Lung (tissue), 12 donors: ENCODE data around the gene PMM1. TPM values are rescaled to one million over a fixed set of nuclear protein-coding genes. Genes with fewer than 3 reads are reported as not detected.

Experiments used
- ATAC-seq: fragments of 200-7000 bp; cut with Tn5 transposase; one replicate; pipeline ENCODE4 v1.9.1; 2020; ENCODE audit warnings: moderate number of reproducible peaks; ENCODE audit not compliant: insufficient read depth, low FRiP score
- DNase-seq, 3 donors: peaks; one replicate each; pipeline ENCODE4 v3.0.0-alpha.2; 2013 to 2017
- H3K27ac ChIP-seq, 2 donors: one replicate each; pipeline ENCODE4 v1.5.1; 2013; ENCODE audit warnings: mild to moderate bottlenecking in 2 of 2, moderate library complexity in 2 of 2, control low read depth in 1 of 2, inconsistent platforms in 1 of 2, low read depth in 1 of 2, low read length in 1 of 2
- H3K27me3 ChIP-seq, 3 donors: one replicate each; pipeline ENCODE4 v1.5.1; 2013; ENCODE audit warnings: low read length in 2 of 3; ENCODE audit not compliant: control insufficient read depth in 3 of 3, insufficient read depth in 3 of 3
- H3K36me3 ChIP-seq, 4 donors: one replicate each; pipeline ENCODE4 v1.5.1; 2013; ENCODE audit warnings: low read length in 4 of 4, mild to moderate bottlenecking in 1 of 4, moderate library complexity in 1 of 4; ENCODE audit not compliant: control insufficient read depth in 4 of 4, insufficient read depth in 4 of 4
- H3K4me1 ChIP-seq, 5 donors: one replicate each; pipeline ENCODE4 v1.5.1; 2013; ENCODE audit warnings: low read length in 5 of 5, mild to moderate bottlenecking in 2 of 5, moderate library complexity in 1 of 5; ENCODE audit not compliant: control insufficient read depth in 5 of 5, insufficient read depth in 5 of 5
- H3K4me3 ChIP-seq: one replicate; pipeline ENCODE4 v1.5.1; 2013; ENCODE audit warnings: mild to moderate bottlenecking, control low read depth, moderate library complexity
- H3K9ac ChIP-seq, 2 donors: one replicate each; pipeline ENCODE4 v1.5.1; 2013; ENCODE audit warnings: low read length in 2 of 2, control low read depth in 1 of 2; ENCODE audit not compliant: insufficient read depth in 1 of 2
- H3K9me3 ChIP-seq, 4 donors: one replicate each; pipeline ENCODE4 v1.5.1; 2013; ENCODE audit warnings: low read length in 3 of 4, mild to moderate bottlenecking in 1 of 4, moderate library complexity in 1 of 4; ENCODE audit not compliant: control insufficient read depth in 4 of 4, insufficient read depth in 3 of 4
- WGBS, 2 donors: extraction: QIAGEN DNeasy Blood & Tissue Kit; methylation state at CpG; one replicate each; pipeline ENCODE4 v1.1.7; 2013; 5-methylcytosine and 5-hydroxymethylcytosine counted together
- polyA plus RNA-seq, 2 donors: library from polyadenylated mRNA; stranded (reverse); fragments of 200-250 nt; gene quantifications; one replicate each; pipeline ENCODE4 v1.2.1, GENCODE V29; 2013
- total RNA-seq, 2 donors: library from RNA; depleted of rRNA in 1 of 2; stranded (reverse); fragments of >200 nt in 1 of 2; gene quantifications; one replicate each; pipeline ENCODE4 v1.2.1, GENCODE V29; 2014 to 2021
- TF ChIP-seq, protein P1 (sequence below): IDR thresholded peaks from 2 replicates; pipeline ENCODE4 v1.5.1; 2012; ENCODE audit warnings: mild to moderate bottlenecking; ENCODE audit errors: control extremely low read depth, extremely low read depth
- donor health status: control.
- donor health status: control.
- donor health status: Bipolar disorder and iron deficiency.
- donor health status: healthy.
- donor health status: DM: yes; HTN: yes; CAD: no.

The PMM1 gene
- total and polyA plus RNA-seq, 4 donors: 23.0 to 62.2 (median 44.0) TPM

- no peak overlapping the region for H3K4me3 ChIP-seq
- DNase-seq: no peak
- H3K36me3 ChIP-seq: peaks cover 0 to 19% (median 5%) of the 10 kb centered on the region in 4 donors
- ATAC-seq: no peak
- no peaks in the 10 kb centered on the region for H3K9me3 ChIP-seq
- TF ChIP-seq, protein P1, sequence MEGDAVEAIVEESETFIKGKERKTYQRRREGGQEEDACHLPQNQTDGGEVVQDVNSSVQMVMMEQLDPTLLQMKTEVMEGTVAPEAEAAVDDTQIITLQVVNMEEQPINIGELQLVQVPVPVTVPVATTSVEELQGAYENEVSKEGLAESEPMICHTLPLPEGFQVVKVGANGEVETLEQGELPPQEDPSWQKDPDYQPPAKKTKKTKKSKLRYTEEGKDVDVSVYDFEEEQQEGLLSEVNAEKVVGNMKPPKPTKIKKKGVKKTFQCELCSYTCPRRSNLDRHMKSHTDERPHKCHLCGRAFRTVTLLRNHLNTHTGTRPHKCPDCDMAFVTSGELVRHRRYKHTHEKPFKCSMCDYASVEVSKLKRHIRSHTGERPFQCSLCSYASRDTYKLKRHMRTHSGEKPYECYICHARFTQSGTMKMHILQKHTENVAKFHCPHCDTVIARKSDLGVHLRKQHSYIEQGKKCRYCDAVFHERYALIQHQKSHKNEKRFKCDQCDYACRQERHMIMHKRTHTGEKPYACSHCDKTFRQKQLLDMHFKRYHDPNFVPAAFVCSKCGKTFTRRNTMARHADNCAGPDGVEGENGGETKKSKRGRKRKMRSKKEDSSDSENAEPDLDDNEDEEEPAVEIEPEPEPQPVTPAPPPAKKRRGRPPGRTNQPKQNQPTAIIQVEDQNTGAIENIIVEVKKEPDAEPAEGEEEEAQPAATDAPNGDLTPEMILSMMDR: no peak
- H3K27me3 ChIP-seq: no peaks in the 10 kb centered on the region
- H3K4me1 ChIP-seq: peaks cover 0 to 13% (median 9%) of the 10 kb centered on the region in 5 donors
- 67 to 79% methylated on average over 3 of the region's 3 CpGs for WGBS, 2 donors
- no peak overlapping the region for H3K9ac ChIP-seq
- H3K27ac ChIP-seq: no peak overlapping the region
Measured at GRCh38 chr22:41541484-41541883, 48.2 kb downstream of the PMM1 start.

DNA sequence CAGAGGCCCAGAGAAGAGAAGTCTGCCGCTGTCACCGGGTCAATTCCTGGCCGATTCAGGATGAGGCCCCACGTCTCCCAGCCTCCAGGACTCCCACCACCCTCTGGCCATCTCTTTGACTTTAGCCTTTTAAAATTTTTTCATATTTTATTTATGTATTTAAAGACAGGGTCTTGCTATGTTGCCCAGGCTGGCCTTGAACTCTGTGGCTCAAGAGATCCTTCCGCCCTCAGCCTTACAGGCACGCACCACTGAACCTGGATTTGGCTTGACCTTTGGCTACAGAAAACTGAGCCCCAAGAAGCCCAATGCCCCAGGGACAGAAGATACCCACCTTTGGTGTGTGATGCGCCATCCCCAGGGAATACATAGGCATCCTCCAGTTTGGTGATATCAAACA, 49.3 kb downstream of the PMM1 start:
- DNase-seq: no peak
- Histone ChIP-seq H3K27me3 (no peaks in the 10 kb centered on the region), H3K9me3 (no peaks in the 10 kb centered on the region), H3K4me3 (no peak overlapping the region), H3K36me3 (peaks cover 0 to 19% (median 5%) of the 10 kb centered on the region in 4 donors), H3K27ac (no peak overlapping the region), H3K4me1 (peaks cover 0 to 13% (median 9%) of the 10 kb centered on the region in 5 donors), H3K9ac (peak overlapping the region in 1 of 2 donors; percentile 19)
- WGBS, 2 donors: 95% methylated on average over 7 of the region's 7 CpGs
- no peak for ATAC-seq
- TF ChIP-seq, protein P1: no peak

GRCh38 chr22:41540006-41540315, 49.7 kb downstream of the PMM1 start:
- H3K36me3 ChIP-seq: peaks cover 0 to 21% (median 5%) of the 10 kb centered on the region in 4 donors
- no peak for DNase-seq
- no peak for ATAC-seq
- H3K4me1 ChIP-seq: peaks cover 0 to 10% (median 8%) of the 10 kb centered on the region in 5 donors
- WGBS, 2 donors: 93 to 96% methylated on average over 3 of the region's 3 CpGs
- no peak overlapping the region for H3K4me3 ChIP-seq
- H3K9me3 ChIP-seq: no peaks in the 10 kb centered on the region
- no peak overlapping the region for H3K27ac ChIP-seq
- no peaks in the 10 kb centered on the region for H3K27me3 ChIP-seq
- TF ChIP-seq, protein P1: no peak
- H3K9ac ChIP-seq: no peak overlapping the region
